Non-pigmented ciliary epithelial cell (primary cell): ENCODE data around the gene IFT25.
"Not testable (repeated sequence)": the region's sequence is repeated elsewhere in the genome, so short reads cannot be mapped to it uniquely, and the experiment has no call there.

Source experiments
- DNase-seq: peaks from one replicate; pipeline ENCODE4 v3.0.0-alpha.2; 2010; ENCODE audit warnings: low read depth

IFT25 gene

GRCh38 chr1:53883600-53883999 is 61.9 kb downstream of the IFT25 start:
- DNase-seq, result not testable (repeated sequence)

- DNase-seq, result not testable (repeated sequence)
Observed at GRCh38 chr1:53881853-53882252, 63.6 kb downstream of the IFT25 start.

- no peak for DNase-seq
Observed at GRCh38 chr1:53878492-53879105, 66.9 kb downstream of the IFT25 start.

GRCh38 chr1:53875150-53875549 is 70.3 kb downstream of the IFT25 start:
- DNase-seq, result not testable (repeated sequence)

GRCh38 chr1:53871773-53872484 is 73.6 kb downstream of the IFT25 start:
- no peak for DNase-seq
